SK-N-SH treated with all-trans-retinoic acid at 6 μM for 48 hours (cell line): ENCODE measurements around the gene NRN1.
A peak's percentile ranks its signal among the peaks of the same experiment; 100 is the strongest.

Experiments
- ATAC-seq: fragments of 200-7000 bp; cut with Tn5 transposase; 3 replicates; pipeline ENCODE4 v1.9.1; 2020; ENCODE audit warnings: mild to moderate bottlenecking, moderate library complexity
- ARNTL ChIP-seq: fragments of 450-650 bp; formaldehyde crosslinking; IDR thresholded peaks from 2 replicates; pipeline ENCODE4 v1.5.0; 2020; ENCODE audit warnings: low read depth, mild to moderate bottlenecking, moderate library complexity, borderline replicate concordance
- CSDC2 ChIP-seq: fragments of 250-450 bp; sonication (Bioruptor Pico); IDR thresholded peaks from 2 replicates; pipeline ENCODE4 v1.5.0; 2020; ENCODE audit warnings: mild to moderate bottlenecking, moderate library complexity
- ESRRG ChIP-seq: fragments of 250-450 bp; sonication (Bioruptor Pico); IDR thresholded peaks from 2 replicates; pipeline ENCODE4 v1.6.1; 2021; ENCODE audit warnings: mild to moderate bottlenecking
- OSR1 ChIP-seq: fragments of 250-450 bp; sonication (Bioruptor Pico); IDR thresholded peaks from 2 replicates; pipeline ENCODE4 v1.8.0; 2022; ENCODE audit warnings: moderate library complexity, mild to moderate bottlenecking, inconsistent platforms
- PPARA ChIP-seq: fragments of 250-450 bp; sonication (Bioruptor Pico); IDR thresholded peaks from 2 replicates; pipeline ENCODE4 v1.5.0; 2020; ENCODE audit warnings: mild to moderate bottlenecking, borderline replicate concordance
- RARB ChIP-seq: fragments of 250-450 bp; sonication (Bioruptor Pico); IDR thresholded peaks from 2 replicates; pipeline ENCODE4 v1.8.0; 2021; ENCODE audit warnings: mild to moderate bottlenecking, moderate library complexity
- SNAI2 ChIP-seq: fragments of 250-450 bp; sonication (Bioruptor Pico); IDR thresholded peaks from 2 replicates; pipeline ENCODE4 v1.5.0; 2020; ENCODE audit warnings: mild to moderate bottlenecking, moderate library complexity
- TCF4 ChIP-seq: fragments of 250-450 bp; sonication (Bioruptor Pico); IDR thresholded peaks from 2 replicates; pipeline ENCODE4 v1.8.0; 2021; ENCODE audit warnings: mild to moderate bottlenecking, moderate library complexity, borderline replicate concordance
- TOX ChIP-seq: fragments of 250-450 bp; sonication (Bioruptor Pico); IDR thresholded peaks from 2 replicates; pipeline ENCODE4 v1.8.0; 2021; ENCODE audit warnings: mild to moderate bottlenecking, moderate library complexity, borderline replicate concordance
- ZC3H10 ChIP-seq: fragments of 250-450 bp; sonication (Bioruptor Pico); IDR thresholded peaks from 2 replicates; pipeline ENCODE4 v1.5.1; 2021; ENCODE audit warnings: mild to moderate bottlenecking, moderate library complexity
- ZFP3 ChIP-seq: fragments of 250-450 bp; sonication (Bioruptor Pico); IDR thresholded peaks from 2 replicates; pipeline ENCODE4 v1.5.0; 2020; ENCODE audit warnings: mild to moderate bottlenecking, moderate library complexity
- ZNF565 ChIP-seq: fragments of 450-650 bp; formaldehyde crosslinking; conservative IDR thresholded peaks from 2 replicates; pipeline ENCODE4 v1.5.0; 2020; ENCODE audit warnings: low read depth, mild to moderate bottlenecking, moderate library complexity
- ZNF70 ChIP-seq: fragments of 450-650 bp; formaldehyde crosslinking; IDR thresholded peaks from 2 replicates; pipeline ENCODE4 v1.5.0; 2020; ENCODE audit warnings: mild to moderate bottlenecking, moderate library complexity
- TF ChIP-seq, protein P1 (sequence below): fragments of 250-450 bp; sonication (Bioruptor Pico); IDR thresholded peaks from 2 replicates; pipeline ENCODE4 v1.5.0; 2020; ENCODE audit warnings: mild to moderate bottlenecking, moderate library complexity
- TF ChIP-seq, protein P2 (sequence below): fragments of 250-450 bp; sonication (Bioruptor Pico); IDR thresholded peaks from 2 replicates; pipeline ENCODE4 v1.8.0; 2020; ENCODE audit warnings: mild to moderate bottlenecking, moderate library complexity, borderline replicate concordance
- TF ChIP-seq, protein P3 (sequence below): fragments of 250-450 bp; sonication (Bioruptor Pico); IDR thresholded peaks from 2 replicates; pipeline ENCODE4 v1.5.1; 2021; ENCODE audit warnings: mild to moderate bottlenecking, moderate library complexity

NRN1 gene

DNA sequence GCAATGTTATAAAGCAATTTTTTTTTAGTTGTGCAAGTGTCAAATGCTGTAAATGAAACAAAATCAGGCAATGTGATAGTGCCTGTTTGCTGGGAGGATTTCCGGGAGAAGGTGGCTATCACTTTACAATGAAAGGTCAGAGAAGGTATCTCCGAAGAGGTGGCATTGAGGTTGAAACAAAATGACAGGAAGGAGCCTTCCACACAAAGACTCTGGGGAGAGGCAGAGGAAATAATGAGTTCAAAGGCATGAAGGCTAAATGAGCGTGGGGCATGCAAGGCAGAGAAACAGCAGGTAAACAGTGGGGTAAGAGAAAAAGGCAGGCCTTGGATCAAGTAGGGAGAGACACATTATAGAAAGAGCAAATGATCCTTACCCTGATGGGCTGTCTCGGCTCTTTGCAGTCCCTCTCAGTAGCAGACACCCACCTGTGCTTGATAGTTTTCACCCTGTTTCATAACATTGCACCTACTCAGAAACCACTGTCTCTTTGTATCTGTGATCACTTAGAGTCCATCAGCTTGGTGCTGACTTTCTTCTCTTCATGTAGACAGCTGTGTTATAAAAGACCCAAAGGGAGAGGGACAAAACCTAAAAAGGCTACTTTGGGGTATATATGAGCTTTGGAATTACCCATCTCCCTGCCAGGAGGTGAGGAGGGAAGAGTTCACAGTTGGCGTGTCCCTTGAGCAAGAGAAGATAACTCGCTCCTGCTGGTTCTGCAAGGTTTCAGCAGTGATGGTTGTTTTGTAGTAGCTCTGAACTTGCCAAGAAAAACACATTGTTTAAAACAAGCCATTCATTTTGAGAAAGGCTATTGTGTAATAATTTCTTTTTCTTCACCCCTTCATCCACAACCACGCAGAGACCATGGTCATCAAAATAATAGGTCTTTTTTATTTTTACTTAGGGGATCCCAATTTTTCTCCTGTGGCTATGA lies 22.3 kb downstream of the NRN1 start (continued):
- TF ChIP-seq, protein P1, sequence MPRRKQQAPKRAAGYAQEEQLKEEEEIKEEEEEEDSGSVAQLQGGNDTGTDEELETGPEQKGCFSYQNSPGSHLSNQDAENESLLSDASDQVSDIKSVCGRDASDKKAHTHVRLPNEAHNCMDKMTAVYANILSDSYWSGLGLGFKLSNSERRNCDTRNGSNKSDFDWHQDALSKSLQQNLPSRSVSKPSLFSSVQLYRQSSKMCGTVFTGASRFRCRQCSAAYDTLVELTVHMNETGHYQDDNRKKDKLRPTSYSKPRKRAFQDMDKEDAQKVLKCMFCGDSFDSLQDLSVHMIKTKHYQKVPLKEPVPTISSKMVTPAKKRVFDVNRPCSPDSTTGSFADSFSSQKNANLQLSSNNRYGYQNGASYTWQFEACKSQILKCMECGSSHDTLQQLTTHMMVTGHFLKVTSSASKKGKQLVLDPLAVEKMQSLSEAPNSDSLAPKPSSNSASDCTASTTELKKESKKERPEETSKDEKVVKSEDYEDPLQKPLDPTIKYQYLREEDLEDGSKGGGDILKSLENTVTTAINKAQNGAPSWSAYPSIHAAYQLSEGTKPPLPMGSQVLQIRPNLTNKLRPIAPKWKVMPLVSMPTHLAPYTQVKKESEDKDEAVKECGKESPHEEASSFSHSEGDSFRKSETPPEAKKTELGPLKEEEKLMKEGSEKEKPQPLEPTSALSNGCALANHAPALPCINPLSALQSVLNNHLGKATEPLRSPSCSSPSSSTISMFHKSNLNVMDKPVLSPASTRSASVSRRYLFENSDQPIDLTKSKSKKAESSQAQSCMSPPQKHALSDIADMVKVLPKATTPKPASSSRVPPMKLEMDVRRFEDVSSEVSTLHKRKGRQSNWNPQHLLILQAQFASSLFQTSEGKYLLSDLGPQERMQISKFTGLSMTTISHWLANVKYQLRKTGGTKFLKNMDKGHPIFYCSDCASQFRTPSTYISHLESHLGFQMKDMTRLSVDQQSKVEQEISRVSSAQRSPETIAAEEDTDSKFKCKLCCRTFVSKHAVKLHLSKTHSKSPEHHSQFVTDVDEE (CRISPR knock-in tag), result no peak
- no peak for TF ChIP-seq ZC3H10 (CRISPR knock-in tag)
- TF ChIP-seq ZFP3 (CRISPR knock-in tag), result no peak
- no peak for TF ChIP-seq OSR1 (CRISPR knock-in tag)
- no peak for TF ChIP-seq TCF4 (CRISPR knock-in tag)

DNA sequence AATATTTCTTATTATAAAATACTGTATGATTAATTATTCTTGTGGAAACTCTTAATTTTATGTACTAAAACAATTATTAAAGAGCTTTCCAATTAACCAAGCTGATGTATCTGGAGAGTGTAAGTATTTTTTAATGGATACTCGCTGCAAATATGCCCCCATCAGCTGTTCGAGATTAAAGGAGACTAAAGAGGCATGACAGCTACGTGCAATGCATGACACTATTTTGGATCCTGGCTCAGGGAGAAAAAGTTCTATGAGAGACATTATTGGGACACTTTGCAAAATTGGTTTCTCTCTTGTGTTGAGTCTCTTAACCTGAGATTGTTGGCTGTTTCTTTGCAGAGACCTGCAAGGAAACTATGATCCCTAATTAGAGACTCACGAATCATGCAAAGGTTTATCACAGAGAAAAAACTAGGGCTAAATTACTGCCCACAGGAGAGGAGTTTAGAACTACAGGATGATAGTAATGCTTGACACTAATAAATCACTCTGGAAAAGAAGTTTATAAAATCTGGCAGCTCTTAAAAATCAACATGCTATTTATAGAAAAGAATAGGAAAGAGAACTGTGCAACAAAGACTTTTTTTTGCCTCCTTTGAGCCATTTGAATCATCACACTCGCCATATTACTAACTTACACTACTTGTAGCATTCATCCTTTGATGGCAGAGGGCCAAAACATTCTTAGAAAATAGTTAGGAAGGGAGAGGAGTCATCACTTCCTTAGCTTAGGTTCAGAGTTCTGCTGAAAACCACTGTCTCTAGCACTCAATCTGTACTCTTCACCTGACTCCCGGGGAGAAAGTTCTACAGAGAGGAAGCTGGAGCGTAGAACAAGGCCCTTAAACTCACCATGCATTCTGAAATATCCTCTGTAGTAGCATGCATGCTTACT lies 25.3 kb downstream of the NRN1 start:
- TF ChIP-seq OSR1 (CRISPR knock-in tag), result no peak
- TF ChIP-seq, protein P2, sequence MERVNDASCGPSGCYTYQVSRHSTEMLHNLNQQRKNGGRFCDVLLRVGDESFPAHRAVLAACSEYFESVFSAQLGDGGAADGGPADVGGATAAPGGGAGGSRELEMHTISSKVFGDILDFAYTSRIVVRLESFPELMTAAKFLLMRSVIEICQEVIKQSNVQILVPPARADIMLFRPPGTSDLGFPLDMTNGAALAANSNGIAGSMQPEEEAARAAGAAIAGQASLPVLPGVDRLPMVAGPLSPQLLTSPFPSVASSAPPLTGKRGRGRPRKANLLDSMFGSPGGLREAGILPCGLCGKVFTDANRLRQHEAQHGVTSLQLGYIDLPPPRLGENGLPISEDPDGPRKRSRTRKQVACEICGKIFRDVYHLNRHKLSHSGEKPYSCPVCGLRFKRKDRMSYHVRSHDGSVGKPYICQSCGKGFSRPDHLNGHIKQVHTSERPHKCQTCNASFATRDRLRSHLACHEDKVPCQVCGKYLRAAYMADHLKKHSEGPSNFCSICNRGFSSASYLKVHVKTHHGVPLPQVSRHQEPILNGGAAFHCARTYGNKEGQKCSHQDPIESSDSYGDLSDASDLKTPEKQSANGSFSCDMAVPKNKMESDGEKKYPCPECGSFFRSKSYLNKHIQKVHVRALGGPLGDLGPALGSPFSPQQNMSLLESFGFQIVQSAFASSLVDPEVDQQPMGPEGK (CRISPR knock-in tag), result no peak
- ATAC-seq, result peak; percentile 90

DNA sequence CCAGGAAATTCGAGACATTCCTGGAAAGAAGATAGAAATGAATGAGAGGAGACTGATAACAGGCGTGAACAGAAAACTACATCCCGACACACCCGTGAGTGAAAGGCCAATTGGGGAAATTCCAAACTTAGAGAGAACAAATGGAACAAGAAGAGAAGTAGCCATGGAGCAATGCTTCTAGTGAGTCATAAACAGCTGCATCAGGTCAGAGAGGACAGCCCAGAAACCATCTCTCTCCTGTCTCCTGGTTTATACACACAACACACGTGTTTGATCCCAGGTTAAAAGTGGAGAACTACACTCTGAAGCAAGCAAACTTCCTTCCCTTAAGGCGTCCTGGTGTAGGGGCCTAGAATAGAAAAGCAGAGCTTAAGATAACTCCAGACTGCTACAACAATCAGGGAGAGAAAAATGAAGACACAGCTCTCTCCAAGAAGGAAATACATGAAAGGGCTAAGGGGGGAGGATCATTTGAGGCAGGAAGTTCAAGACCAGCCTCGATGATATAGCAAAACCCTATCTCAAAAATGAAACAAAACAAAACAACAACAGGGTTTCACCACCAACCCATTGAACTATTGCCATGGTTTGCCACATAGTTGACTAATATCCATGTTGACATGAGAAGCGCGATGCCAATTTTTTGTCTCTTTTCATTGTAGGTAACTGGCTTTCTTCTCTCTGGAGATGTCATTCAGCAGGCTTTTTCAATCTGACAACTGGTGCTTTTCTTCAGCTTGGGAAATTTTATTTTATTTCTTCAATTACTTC lies 26.9 kb downstream of the NRN1 start:
- TF ChIP-seq RARB (CRISPR knock-in tag) (no peak), ZNF565 (CRISPR knock-in tag) (no peak), OSR1 (CRISPR knock-in tag) (no peak), ZFP3 (CRISPR knock-in tag) (no peak), SNAI2 (no peak), ARNTL (CRISPR knock-in tag) (no peak)
- TF ChIP-seq, protein P2 (CRISPR knock-in tag), result no peak
- TF ChIP-seq, all 23 proteins: peak for 0
- ATAC-seq, result no peak

DNA sequence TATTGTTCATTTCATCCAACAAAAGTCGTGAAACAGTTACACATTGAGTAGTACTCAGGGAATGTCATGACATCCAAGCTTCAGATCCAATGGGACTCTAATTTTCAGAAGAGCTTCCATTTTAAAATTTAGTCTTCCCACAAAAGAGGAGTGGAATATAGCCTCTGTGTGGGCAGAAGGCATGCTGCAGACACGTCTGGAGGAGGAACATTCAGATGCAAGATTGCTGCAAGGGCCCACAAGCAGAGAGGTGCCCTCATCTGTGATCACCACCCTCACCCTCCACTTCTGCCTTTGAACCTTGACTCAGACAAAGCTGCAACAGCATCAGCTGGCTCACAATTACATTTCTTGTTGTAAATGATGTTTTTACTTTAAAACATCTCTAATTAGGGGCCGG lies 29.9 kb downstream of the NRN1 start:
- TF ChIP-seq PPARA, result no peak
- TF ChIP-seq, protein P1 (CRISPR knock-in tag), result no peak
- no peak for TF ChIP-seq ESRRG
- no peak for TF ChIP-seq ARNTL (CRISPR knock-in tag)
- no peak for TF ChIP-seq CSDC2
- TF ChIP-seq TOX (CRISPR knock-in tag), result no peak
- no peak for TF ChIP-seq ZNF70 (CRISPR knock-in tag)
- TF ChIP-seq, protein P3, sequence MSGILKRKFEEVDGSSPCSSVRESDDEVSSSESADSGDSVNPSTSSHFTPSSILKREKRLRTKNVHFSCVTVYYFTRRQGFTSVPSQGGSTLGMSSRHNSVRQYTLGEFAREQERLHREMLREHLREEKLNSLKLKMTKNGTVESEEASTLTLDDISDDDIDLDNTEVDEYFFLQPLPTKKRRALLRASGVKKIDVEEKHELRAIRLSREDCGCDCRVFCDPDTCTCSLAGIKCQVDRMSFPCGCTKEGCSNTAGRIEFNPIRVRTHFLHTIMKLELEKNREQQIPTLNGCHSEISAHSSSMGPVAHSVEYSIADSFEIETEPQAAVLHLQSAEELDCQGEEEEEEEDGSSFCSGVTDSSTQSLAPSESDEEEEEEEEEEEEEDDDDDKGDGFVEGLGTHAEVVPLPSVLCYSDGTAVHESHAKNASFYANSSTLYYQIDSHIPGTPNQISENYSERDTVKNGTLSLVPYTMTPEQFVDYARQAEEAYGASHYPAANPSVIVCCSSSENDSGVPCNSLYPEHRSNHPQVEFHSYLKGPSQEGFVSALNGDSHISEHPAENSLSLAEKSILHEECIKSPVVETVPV, result no peak
- TF ChIP-seq ZFP3 (CRISPR knock-in tag), result no peak
- no peak for TF ChIP-seq OSR1 (CRISPR knock-in tag)
- no peak for ATAC-seq
